Islet of Langerhans (tissue), 1 donor: Measurements from ENCODE around the gene GAL3ST1.
A peak's percentile ranks its signal among the peaks of the same experiment; 100 is the strongest.
"Not testable (repeated sequence)": the region's sequence is repeated elsewhere in the genome, so short reads cannot be mapped to it uniquely, and the experiment has no call there.

Source experiments
- FAIRE-seq: peaks from one replicate; lab custom pipeline; 2011; peaks lifted over from hg19 to GRCh38; lab: Jason Lieb, UNC

The GAL3ST1 gene

GRCh38 chr22:30574095-30574981 lies at the start of gene GAL3ST1:
Gene GAL3ST1 (minus strand): TSS chr22:30574665. CDS start chr22:30557392, 17,273 bp downstream.
- no peak for FAIRE-seq

- FAIRE-seq: not testable (repeated sequence)
Measured at GRCh38 chr22:30619909-30620308, 45.4 kb upstream of the GAL3ST1 start.

- FAIRE-seq: no peak
Measured at GRCh38 chr22:30617819-30618218, 43.4 kb upstream of the GAL3ST1 start.

GRCh38 chr22:30615543-30615954 lies 41.1 kb upstream of the GAL3ST1 start:
- FAIRE-seq: no peak

- no peak for FAIRE-seq
Measured at GRCh38 chr22:30614879-30615278, 40.4 kb upstream of the GAL3ST1 start.

GRCh38 chr22:30614268-30614667 lies 39.8 kb upstream of the GAL3ST1 start:
- FAIRE-seq: no peak

- FAIRE-seq: no peak
Measured at GRCh38 chr22:30612789-30613188, 38.3 kb upstream of the GAL3ST1 start.

- no peak for FAIRE-seq
Measured at GRCh38 chr22:30611197-30611596, 36.7 kb upstream of the GAL3ST1 start.

GRCh38 chr22:30610299-30610698 lies 35.8 kb upstream of the GAL3ST1 start:
- no peak for FAIRE-seq

- FAIRE-seq: no peak
Measured at GRCh38 chr22:30609260-30610185, 35.1 kb upstream of the GAL3ST1 start.

GRCh38 chr22:30607939-30608338 lies 33.5 kb upstream of the GAL3ST1 start:
- FAIRE-seq: no peak

GRCh38 chr22:30607300-30607930 lies 33.0 kb upstream of the GAL3ST1 start:
- no peak for FAIRE-seq

GRCh38 chr22:30606455-30607299 lies 32.2 kb upstream of the GAL3ST1 start, which contains the start of gene TCN2:
Gene TCN2 (plus strand): TSS chr22:30607174. CDS start chr22:30607332, 158 bp downstream.
- FAIRE-seq: no peak

- no peak for FAIRE-seq
Measured at GRCh38 chr22:30605449-30606110, 31.1 kb upstream of the GAL3ST1 start.

- no peak for FAIRE-seq
Measured at GRCh38 chr22:30604723-30605122, 30.3 kb upstream of the GAL3ST1 start.

GRCh38 chr22:30603801-30604200 lies 29.3 kb upstream of the GAL3ST1 start:
- no peak for FAIRE-seq

- no peak for FAIRE-seq
Measured at GRCh38 chr22:30602049-30602448, 27.6 kb upstream of the GAL3ST1 start.

- FAIRE-seq: no peak
Measured at GRCh38 chr22:30601464-30601863, 27.0 kb upstream of the GAL3ST1 start.

- FAIRE-seq: no peak
Measured at GRCh38 chr22:30600921-30601320, 26.5 kb upstream of the GAL3ST1 start.

- FAIRE-seq: peak; percentile 89
Measured at GRCh38 chr22:30598986-30599385, 24.5 kb upstream of the GAL3ST1 start.

GRCh38 chr22:30596886-30597285 lies 22.4 kb upstream of the GAL3ST1 start:
- FAIRE-seq: no peak
